H1 (cell line): ENCODE data around the gene PIGU. TPM values are rescaled to one million over a fixed set of nuclear protein-coding genes. Genes with fewer than 3 reads are reported as not detected.

Source experiments
- BACH1 ChIP-seq: IDR thresholded peaks from 2 replicates; pipeline ENCODE4 v1.6.1; 2012; ENCODE audit warnings: low read length, improper control_type of control experiment
- BRCA1 ChIP-seq: IDR thresholded peaks from 2 replicates; pipeline ENCODE4 v1.6.1; 2012; ENCODE audit warnings: low read depth, low read length, improper control_type of control experiment
- CBX8 ChIP-seq: fragments of 300-800, 300-1000 bp; sonication (generic); IDR thresholded peaks from 2 replicates; pipeline ENCODE4 v1.7.1; 2016; ENCODE audit warnings: low read depth, low read length, borderline replicate concordance
- CHD2 ChIP-seq: IDR thresholded peaks from 2 replicates; pipeline ENCODE4 v1.6.1; 2012; ENCODE audit warnings: low read length, improper control_type of control experiment
- EP300 ChIP-seq, 2 experiments: IDR thresholded peaks; 1 replicate in 1 of 2; 2 replicates in 1 of 2; pipeline ENCODE4 v1.6.1; 2011 to 2012; ENCODE audit warnings: low read depth in 2 of 2, low read length in 2 of 2, mild to moderate bottlenecking in 2 of 2, borderline replicate concordance in 1 of 2, inconsistent platforms in 1 of 2, moderate library complexity in 1 of 2
- GTF2F1 ChIP-seq: IDR thresholded peaks from 2 replicates; pipeline ENCODE4 v1.6.1; 2012; ENCODE audit warnings: low read depth, low read length, improper control_type of control experiment, borderline replicate concordance
- JUND ChIP-seq: IDR thresholded peaks from 2 replicates; pipeline ENCODE4 v1.6.1; 2011; ENCODE audit warnings: mild to moderate bottlenecking, improper control_type of control experiment, low read length
- KDM1A ChIP-seq: fragments of 200-600, 300-600 bp; sonication (generic); IDR thresholded peaks from 2 replicates; pipeline ENCODE4 v1.7.1; 2016; ENCODE audit warnings: mild to moderate bottlenecking, low read length, borderline replicate concordance
- KDM4A ChIP-seq: IDR thresholded peaks from one replicate; pipeline ENCODE4 v1.7.1; 2012; ENCODE audit warnings: low read depth, mild to moderate bottlenecking, moderate library complexity, low read length, inconsistent platforms; ENCODE audit not compliant: severe bottlenecking
- KDM5A ChIP-seq: fragments of 200-600 bp; IDR thresholded peaks from 2 replicates; pipeline ENCODE4 v1.7.1; 2012; ENCODE audit warnings: mild to moderate bottlenecking, low read length, inconsistent platforms, mixed read lengths
- MAX ChIP-seq: IDR thresholded peaks from 2 replicates; pipeline ENCODE4 v1.6.1; 2012; ENCODE audit warnings: inconsistent platforms
- POLR2AphosphoS5 ChIP-seq: IDR thresholded peaks from 2 replicates; pipeline ENCODE4 v1.6.1; 2011; ENCODE audit warnings: low read depth, low read length
- RAD21 ChIP-seq, 2 experiments: IDR thresholded peaks in 1 of 2; conservative IDR thresholded peaks in 1 of 2; 2 replicates each; pipeline ENCODE4 v1.6.1; 2011; ENCODE audit warnings: low read depth in 2 of 2, low read length in 2 of 2, improper control_type of control experiment in 1 of 2, inconsistent platforms in 1 of 2, mild to moderate bottlenecking in 1 of 2, moderate library complexity in 1 of 2
- RBBP5 ChIP-seq: IDR thresholded peaks from 2 replicates; pipeline ENCODE4 v1.7.1; 2012; ENCODE audit warnings: low read depth, mild to moderate bottlenecking, inconsistent platforms, low read length, moderate library complexity, borderline replicate concordance
- RFX5 ChIP-seq: IDR thresholded peaks from 2 replicates; pipeline ENCODE4 v1.6.1; 2011; ENCODE audit warnings: low read depth, low read length, improper control_type of control experiment, borderline replicate concordance
- SAP30 ChIP-seq: fragments of 300-600 bp; sonication (generic); IDR thresholded peaks from 2 replicates; pipeline ENCODE4 v1.7.1; 2012; ENCODE audit warnings: low read length, moderate library complexity, mild to moderate bottlenecking, inconsistent platforms; ENCODE audit not compliant: insufficient read depth, insufficient replicate concordance
- SIN3A ChIP-seq, 2 experiments: IDR thresholded peaks in 1 of 2; conservative IDR thresholded peaks in 1 of 2; 2 replicates each; pipeline ENCODE4 v1.6.1; 2011 to 2012; ENCODE audit warnings: low read length in 2 of 2, improper control_type of control experiment in 1 of 2, low read depth in 1 of 2, mild to moderate bottlenecking in 1 of 2
- SIRT6 ChIP-seq: IDR thresholded peaks from one replicate; pipeline ENCODE4 v1.7.1; 2012; ENCODE audit warnings: low read length, inconsistent platforms
- SP1 ChIP-seq: IDR thresholded peaks from 2 replicates; pipeline ENCODE4 v1.6.1; 2011; ENCODE audit warnings: low read depth, low read length
- SP4 ChIP-seq: IDR thresholded peaks from 2 replicates; pipeline ENCODE4 v1.6.1; 2012; ENCODE audit warnings: low read length, inconsistent platforms
- TAF7 ChIP-seq: optimal IDR thresholded peaks from 2 replicates; pipeline ENCODE3; 2011; ENCODE audit warnings: low read depth, mild to moderate bottlenecking, inconsistent platforms, low read length, moderate library complexity, borderline replicate concordance
- USF2 ChIP-seq: IDR thresholded peaks from 2 replicates; pipeline ENCODE4 v1.6.1; 2011; ENCODE audit warnings: low read length, improper control_type of control experiment
- ZNF274 ChIP-seq: IDR thresholded peaks from 2 replicates; pipeline ENCODE4 v1.7.0; 2012; ENCODE audit warnings: low read length, borderline replicate concordance; ENCODE audit errors: extremely low read depth
- polyA plus RNA-seq, 7 experiments: library from polyadenylated mRNA; depleted of rRNA in 3 of 7; stranded (reverse) in 5 of 7; unstranded in 2 of 7; fragments of >200 nt in 5 of 7; fragments of 200-250 nt in 2 of 7; gene quantifications; 1 replicate in 5 of 7; 2 replicates in 1 of 7; 4 replicates in 1 of 7; pipeline versions ENCODE4 v1.2.1 to v1.2.3, GENCODE V29; 2011 to 2013; ENCODE audit warnings: missing spikeins in 2 of 7, mixed read lengths in 2 of 7
- total RNA-seq: library from RNA; stranded (reverse); fragmentation: NEBNext Ultra II Directional; extraction: Animal tissue kit (Norgen Biotek cat#: 25700); gene quantifications from 2 replicates; pipeline ENCODE4 v1.2.1, GENCODE V29; 2021

Gene PIGU
- total and polyA plus RNA-seq, 2 of the 8 experiments (the other 6 are each of a cell fraction or from before 2014, with no cell fraction given), result 28.3 to 117 TPM

- TF ChIP-seq KDM4A (peak; percentile 51), SP1 (0 out of 2 replicates have a peak, but pooled peaks have one; percentile 21), SIN3A (conservative IDR thresholded peaks at IDR 0.05 in 1 of 2, IDR thresholded peaks at IDR 0.05 in 1 of 2; ENCODE audit: low read depth in 1 of 2, low read length in 2 of 2) (peak in 1 of 2 experiments; percentile 53; a peak in 1 of 4 replicates), RFX5 (no peak), USF2 (no peak), CBX8 (no peak), MAX (no peak), KDM1A (no peak), BACH1 (no peak), BRCA1 (no peak), JUND (no peak), RBBP5 (0 out of 2 replicates have a peak, but pooled peaks have one; percentile 27), EP300 (IDR thresholded peaks at IDR 0.05; ENCODE audit: borderline replicate concordance in 1 of 2, low read depth in 2 of 2, low read length in 2 of 2) (no peak), ZNF274 (no peak), SIRT6 (no peak), POLR2AphosphoS5 (peak; percentile 69), GTF2F1 (no peak), CHD2 (no peak), KDM5A (no peak), RAD21 (IDR thresholded peaks at IDR 0.05 in 1 of 2, conservative IDR thresholded peaks at IDR 0.05 in 1 of 2; ENCODE audit: low read depth in 2 of 2, low read length in 2 of 2) (no peak), SAP30 (peak; percentile 43), SP4 (no peak), TAF7 (peak; percentile 10)
Measured at GRCh38 chr20:34515484-34516246, 161.2 kb downstream of the PIGU start (continued).
